ENCODE results near the gene SNX10.

The SNX10 gene

GRCh38 chr7:26356929-26357798 is 65.5 kb downstream of the SNX10 start:
- TF ChIP-seq POLR2A (IDR thresholded peaks at IDR 0.05; ENCODE audit: low read depth, low read length): no peak
- DNase-seq (ENCODE audit: insufficient read length, low spot score) (no peak), FAIRE-seq (no peak)

GRCh38 chr7:26357799-26358151 is 66.1 kb downstream of the SNX10 start:
- no peak for TF ChIP-seq POLR2A (IDR thresholded peaks at IDR 0.05; ENCODE audit: low read depth, low read length)
- FAIRE-seq: no peak
- no peak for DNase-seq (ENCODE audit: insufficient read length, low spot score)

- TF ChIP-seq POLR2A (IDR thresholded peaks at IDR 0.05; ENCODE audit: low read depth, low read length): no peak
- FAIRE-seq (no peak), DNase-seq (ENCODE audit: insufficient read length, low spot score) (no peak)
Measured at GRCh38 chr7:26360650-26361049, 69.0 kb downstream of the SNX10 start.

- DNase-seq (ENCODE audit: insufficient read length, low spot score) (no peak), FAIRE-seq (no peak)
- TF ChIP-seq POLR2A (IDR thresholded peaks at IDR 0.05; ENCODE audit: low read depth, low read length): no peak
Measured at GRCh38 chr7:26361637-26362036, 70.0 kb downstream of the SNX10 start.

DNA sequence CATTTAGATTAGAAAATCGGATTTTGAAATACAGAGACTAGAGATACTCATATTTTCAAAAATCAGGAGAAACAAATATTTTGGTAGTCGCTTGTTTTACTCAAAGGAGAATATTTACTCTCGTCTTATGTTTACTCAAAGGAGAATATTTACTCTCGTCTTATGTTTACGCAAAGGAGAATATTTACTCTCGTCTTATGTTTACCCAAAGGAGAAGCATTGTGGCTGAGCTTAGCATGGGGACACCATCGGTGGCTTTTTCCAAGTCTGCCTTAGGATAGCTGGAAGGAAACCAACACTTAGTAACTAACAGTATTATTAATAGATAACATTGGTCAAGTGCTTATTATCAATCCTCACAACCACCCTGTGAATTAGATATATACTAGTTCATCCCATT is 71.8 kb downstream of the SNX10 start:
- TF ChIP-seq POLR2A (IDR thresholded peaks at IDR 0.05; ENCODE audit: low read depth, low read length): no peak

DNA sequence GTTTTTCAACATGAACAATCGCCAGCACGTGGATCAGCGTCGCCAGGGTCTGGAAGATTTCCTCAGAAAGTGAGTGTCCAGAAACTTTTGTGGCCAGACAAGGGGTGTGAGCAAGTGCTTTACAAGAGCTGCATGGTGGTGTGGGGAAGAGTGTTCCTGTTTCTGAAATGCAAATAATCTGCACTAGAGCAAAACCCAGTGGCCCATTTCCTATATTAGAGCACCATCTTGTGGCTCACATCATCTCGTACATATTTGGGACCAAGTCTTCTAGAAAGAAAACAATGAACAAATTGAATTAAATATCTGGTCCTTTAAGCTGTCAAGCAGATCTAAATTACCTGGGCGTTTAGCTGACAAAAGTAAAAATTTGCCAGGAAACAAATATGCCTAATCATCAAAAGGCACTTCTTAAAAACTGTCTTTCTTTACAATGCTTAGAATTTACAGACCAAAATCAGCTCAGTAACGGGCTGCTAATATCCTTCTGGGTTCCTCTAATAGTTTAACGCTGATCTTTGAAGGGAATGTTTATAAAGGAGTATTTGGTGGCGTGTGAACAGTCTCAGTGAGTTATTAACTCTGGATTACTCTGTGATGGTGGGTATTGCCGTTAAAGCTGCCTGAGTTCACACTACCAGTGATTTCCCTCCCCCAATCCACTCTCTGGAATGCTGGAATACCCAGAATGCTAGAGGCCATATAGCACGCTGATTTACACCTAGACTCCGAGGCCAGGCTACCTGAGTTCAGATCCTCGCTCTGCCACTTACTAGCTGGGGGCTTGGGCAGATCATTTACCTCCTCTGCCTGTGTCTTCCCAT is 73.6 kb downstream of the SNX10 start:
- TF ChIP-seq POLR2A (IDR thresholded peaks at IDR 0.05; ENCODE audit: low read depth, low read length): no peak
- peak; percentile 88 for FAIRE-seq
- DNase-seq (ENCODE audit: insufficient read length, low spot score): no peak

More for the DNA sequence above, 71.8 kb downstream of the SNX10 start:
- FAIRE-seq (no peak), DNase-seq (ENCODE audit: insufficient read length, low spot score) (no peak)

DNA sequence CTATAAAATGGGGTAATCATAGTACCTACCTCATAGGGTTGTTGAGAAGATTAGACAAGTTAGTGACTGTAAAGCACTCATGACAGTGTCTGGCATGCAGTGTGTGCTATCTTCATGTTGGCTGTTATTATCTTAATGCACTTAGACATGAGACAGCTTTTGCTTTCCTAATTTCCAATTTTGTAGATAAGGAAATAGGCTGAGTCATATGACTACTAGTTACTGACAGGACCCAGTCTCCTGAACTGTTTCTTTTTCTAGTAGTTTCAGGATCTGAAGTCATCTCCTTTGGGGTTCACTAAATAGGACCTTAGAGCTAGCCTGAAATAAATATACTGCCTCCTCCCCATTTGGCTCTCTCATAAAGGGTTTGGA is 74.2 kb downstream of the SNX10 start:
- FAIRE-seq (no peak), DNase-seq (ENCODE audit: insufficient read length, low spot score) (no peak)
- TF ChIP-seq POLR2A (IDR thresholded peaks at IDR 0.05; ENCODE audit: low read depth, low read length): no peak

- FAIRE-seq (no peak), DNase-seq (ENCODE audit: insufficient read length, low spot score) (no peak)
- no peak for TF ChIP-seq POLR2A (IDR thresholded peaks at IDR 0.05; ENCODE audit: low read depth, low read length)
Measured at GRCh38 chr7:26367219-26367711, 75.6 kb downstream of the SNX10 start.

GRCh38 chr7:26368542-26368941 is 76.9 kb downstream of the SNX10 start:
- FAIRE-seq: no peak
- no peak for DNase-seq (ENCODE audit: insufficient read length, low spot score)
- TF ChIP-seq POLR2A (IDR thresholded peaks at IDR 0.05; ENCODE audit: low read depth, low read length): no peak

DNA sequence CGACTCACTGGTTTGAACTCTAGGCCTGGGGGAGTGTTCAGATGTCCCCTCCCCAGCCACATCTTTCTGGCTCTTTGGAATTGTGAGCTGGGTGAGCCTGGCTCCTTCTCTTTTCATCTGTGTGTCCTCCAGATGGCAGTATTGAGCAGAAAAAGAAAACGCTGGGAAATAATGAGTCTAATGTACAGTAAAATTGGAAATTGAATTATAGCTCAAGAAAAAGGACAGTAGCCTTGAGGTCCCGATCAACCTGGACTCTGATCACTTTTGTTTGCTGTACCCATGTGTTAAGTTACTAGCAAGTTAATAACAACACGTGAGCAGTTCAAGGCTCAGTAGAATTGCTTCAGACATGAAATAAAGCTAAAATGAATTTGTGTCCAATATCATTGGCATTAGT is 77.9 kb downstream of the SNX10 start:
- TF ChIP-seq POLR2A (IDR thresholded peaks at IDR 0.05; ENCODE audit: low read depth, low read length): no peak
- FAIRE-seq (peak; percentile 96), DNase-seq (ENCODE audit: insufficient read length, low spot score) (peak; percentile 49)

- FAIRE-seq: no peak
- TF ChIP-seq POLR2A (IDR thresholded peaks at IDR 0.05; ENCODE audit: low read depth, low read length): no peak
- no peak for DNase-seq (ENCODE audit: insufficient read length, low spot score)
Measured at GRCh38 chr7:26370011-26370410, 78.3 kb downstream of the SNX10 start.

GRCh38 chr7:26372249-26372648 is 80.6 kb downstream of the SNX10 start:
- no peak for DNase-seq (ENCODE audit: insufficient read length, low spot score)

GRCh38 chr7:26372704-26373103 is 81.0 kb downstream of the SNX10 start:
- TF ChIP-seq POLR2A (IDR thresholded peaks at IDR 0.05; ENCODE audit: low read depth, low read length): no peak
- DNase-seq (ENCODE audit: insufficient read length, low spot score) (no peak), FAIRE-seq (no peak)

More at GRCh38 chr7:26372249-26372648, 80.6 kb downstream of the SNX10 start:
- no peak for FAIRE-seq
- no peak for TF ChIP-seq POLR2A (IDR thresholded peaks at IDR 0.05; ENCODE audit: low read depth, low read length)

DNA sequence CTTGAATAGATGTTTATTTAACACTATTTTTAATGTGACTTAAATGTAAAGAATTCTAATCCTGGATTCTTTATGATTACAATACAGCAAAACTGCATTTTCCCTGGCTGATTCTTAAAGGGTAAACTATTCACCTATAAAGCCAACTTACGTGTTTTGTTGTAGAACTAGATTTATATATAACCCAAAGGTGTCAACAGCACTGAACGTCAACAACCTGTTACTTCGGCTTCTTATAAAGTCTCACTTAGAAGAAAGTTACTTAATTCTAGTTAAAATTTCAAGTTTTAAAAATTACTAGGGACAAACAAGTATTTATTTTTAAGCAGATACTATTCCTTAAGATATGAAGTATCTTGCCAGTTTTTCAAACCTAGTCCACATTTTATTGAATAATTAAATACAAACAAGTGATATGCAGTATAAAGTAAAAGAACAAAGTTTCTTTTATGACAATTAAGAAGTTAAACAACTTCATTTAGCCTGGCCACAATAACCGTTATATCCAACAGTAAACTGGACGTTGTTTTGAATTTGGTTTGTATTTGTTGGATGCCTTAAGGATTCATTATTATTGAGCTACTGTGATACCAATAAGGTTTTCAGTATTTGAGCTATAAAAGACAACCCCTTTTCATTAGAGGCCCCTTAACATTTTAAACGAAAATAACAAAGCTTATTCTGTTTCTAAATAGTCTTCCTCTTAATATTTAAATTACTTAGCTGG is 83.1 kb downstream of the SNX10 start:
- no peak for DNase-seq (ENCODE audit: insufficient read length, low spot score)
- no peak for TF ChIP-seq POLR2A (IDR thresholded peaks at IDR 0.05; ENCODE audit: low read depth, low read length)
- peak; percentile 15 for FAIRE-seq

All from H54 (cell line).